OCI-LY1 (cell line): Measurements from ENCODE around the gene SLC8A1.

Experiments
- CTCF ChIP-seq: fragments of 200-600 bp; sonication (generic), shearing (Covaris generic); IDR thresholded peaks from 2 replicates; pipeline ENCODE4 v1.5.1; 2017; ENCODE audit warnings: mild to moderate bottlenecking, antibody characterized with exemption, low read length, moderate library complexity, mixed read lengths
- EZH2 ChIP-seq: fragments of 200-600 bp; sonication (generic), shearing (Covaris generic); IDR thresholded peaks from 2 replicates; pipeline ENCODE4 v1.8.0; 2017; ENCODE audit warnings: borderline replicate concordance, mixed run types, mild to moderate bottlenecking, antibody characterized with exemption, low read length, moderate library complexity, mixed read lengths

DNA sequence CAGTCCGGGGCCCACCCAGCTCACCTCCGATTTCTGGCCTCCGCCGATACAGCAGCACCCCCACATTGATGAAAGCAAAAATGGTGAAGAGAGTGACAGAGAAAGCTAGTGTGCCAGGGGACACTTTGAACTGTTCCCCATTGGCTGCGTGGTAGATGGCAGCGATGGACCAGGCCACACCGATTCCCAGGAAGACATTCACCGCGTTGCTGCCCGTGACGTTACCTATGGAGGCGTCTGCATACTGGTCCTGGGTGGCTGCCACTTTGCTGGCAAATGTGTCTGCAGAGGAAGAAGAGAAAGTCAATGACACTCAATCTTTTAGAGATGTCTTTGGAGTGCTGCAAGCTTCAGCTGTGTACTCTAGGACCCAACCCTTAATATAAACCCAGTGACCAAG lies 336.5 kb downstream of the SLC8A1 start:
- TF ChIP-seq CTCF = no peak
- no peak for TF ChIP-seq EZH2
